Fibroblast of villous mesenchyme (primary cell): ENCODE data around the gene MYO3A. TPM values are rescaled to one million over a fixed set of nuclear protein-coding genes. Genes with fewer than 3 reads are reported as not detected.

Source experiments
- DNase-seq: peaks from one replicate; pipeline ENCODE4 v3.0.0-alpha.2; 2010; ENCODE audit warnings: low read depth
- H3K4me3 ChIP-seq: 2 replicates; pipeline ENCODE4 v1.5.1; 2011; ENCODE audit warnings: low read depth, mild to moderate bottlenecking, low read length
- CTCF ChIP-seq: IDR thresholded peaks from 2 replicates; pipeline ENCODE4 v1.5.1; 2012; ENCODE audit warnings: low read depth, mild to moderate bottlenecking, low read length; ENCODE audit not compliant: insufficient read depth
- total RNA-seq: library from RNA; depleted of rRNA; stranded (reverse); fragments of >200 nt; gene quantifications from 2 replicates; pipeline ENCODE4 v1.2.3, GENCODE V29; 2012

Gene MYO3A
- total RNA-seq, 1 donor = not detected

GRCh38 chr10:25938405-25938804 is 4.4 kb downstream of the MYO3A start:
- no peak overlapping the region for H3K4me3 ChIP-seq
- no peak for TF ChIP-seq CTCF
- no peak for DNase-seq

GRCh38 chr10:25944771-25945170 is 10.7 kb downstream of the MYO3A start:
- H3K4me3 ChIP-seq = no peak overlapping the region
- TF ChIP-seq CTCF = no peak
- DNase-seq = no peak

GRCh38 chr10:25952857-25953256 is 18.8 kb downstream of the MYO3A start:
- no peak overlapping the region for H3K4me3 ChIP-seq
- no peak for TF ChIP-seq CTCF
- DNase-seq = no peak

- no peak for TF ChIP-seq CTCF
- H3K4me3 ChIP-seq = no peak overlapping the region
- no peak for DNase-seq
Measured at GRCh38 chr10:25954851-25955250, 20.8 kb downstream of the MYO3A start.

GRCh38 chr10:25959540-25960232 is 25.7 kb downstream of the MYO3A start:
- DNase-seq = no peak
- no peak for TF ChIP-seq CTCF
- no peak overlapping the region for H3K4me3 ChIP-seq

- no peak for TF ChIP-seq CTCF
- DNase-seq = no peak
- no peak overlapping the region for H3K4me3 ChIP-seq
Measured at GRCh38 chr10:25965584-25965983, 31.6 kb downstream of the MYO3A start.

- no peak for DNase-seq
- no peak for TF ChIP-seq CTCF
- no peak overlapping the region for H3K4me3 ChIP-seq
Measured at GRCh38 chr10:25966844-25967243, 32.8 kb downstream of the MYO3A start.
